Measurements from ENCODE around the gene CAPN12. TPM values are rescaled to one million over a fixed set of nuclear protein-coding genes. Genes with fewer than 3 reads are reported as not detected.
A peak's percentile ranks its signal among the peaks of the same experiment; 100 is the strongest.

Gene CAPN12
- polyA plus RNA-seq, 3 donors, result 1.8 TPM; not detected in 2

DNA sequence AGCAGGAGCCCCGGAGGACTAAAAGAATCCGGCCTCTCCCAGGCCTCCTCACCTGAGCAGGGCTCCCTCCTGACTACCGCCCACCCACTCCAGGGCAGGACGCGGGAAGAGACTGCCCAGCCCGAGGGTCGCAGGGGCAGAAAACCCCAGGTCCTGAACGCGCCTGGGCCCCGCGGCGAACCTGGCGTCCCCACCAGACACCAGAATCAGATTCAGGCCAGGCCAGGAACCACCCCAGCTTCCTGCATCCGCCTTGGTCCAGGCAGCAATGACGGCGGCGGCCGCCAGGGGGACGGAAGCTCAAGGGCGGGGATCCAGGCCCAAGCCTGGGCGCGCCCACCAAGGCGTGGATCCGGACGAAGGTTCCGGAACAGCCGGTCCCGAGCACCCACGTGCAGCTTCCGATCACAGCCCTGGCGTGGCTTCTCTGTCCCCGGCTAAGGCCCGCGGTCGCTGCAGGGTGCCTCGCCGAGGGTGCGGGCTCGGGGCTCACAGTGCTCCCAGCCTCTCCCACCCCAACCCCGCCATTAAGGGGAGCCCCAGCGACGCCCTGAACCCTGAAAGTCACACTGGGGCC lies 25.4 kb upstream of the CAPN12 start:
- TF ChIP-seq, protein P1, sequence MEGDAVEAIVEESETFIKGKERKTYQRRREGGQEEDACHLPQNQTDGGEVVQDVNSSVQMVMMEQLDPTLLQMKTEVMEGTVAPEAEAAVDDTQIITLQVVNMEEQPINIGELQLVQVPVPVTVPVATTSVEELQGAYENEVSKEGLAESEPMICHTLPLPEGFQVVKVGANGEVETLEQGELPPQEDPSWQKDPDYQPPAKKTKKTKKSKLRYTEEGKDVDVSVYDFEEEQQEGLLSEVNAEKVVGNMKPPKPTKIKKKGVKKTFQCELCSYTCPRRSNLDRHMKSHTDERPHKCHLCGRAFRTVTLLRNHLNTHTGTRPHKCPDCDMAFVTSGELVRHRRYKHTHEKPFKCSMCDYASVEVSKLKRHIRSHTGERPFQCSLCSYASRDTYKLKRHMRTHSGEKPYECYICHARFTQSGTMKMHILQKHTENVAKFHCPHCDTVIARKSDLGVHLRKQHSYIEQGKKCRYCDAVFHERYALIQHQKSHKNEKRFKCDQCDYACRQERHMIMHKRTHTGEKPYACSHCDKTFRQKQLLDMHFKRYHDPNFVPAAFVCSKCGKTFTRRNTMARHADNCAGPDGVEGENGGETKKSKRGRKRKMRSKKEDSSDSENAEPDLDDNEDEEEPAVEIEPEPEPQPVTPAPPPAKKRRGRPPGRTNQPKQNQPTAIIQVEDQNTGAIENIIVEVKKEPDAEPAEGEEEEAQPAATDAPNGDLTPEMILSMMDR (IDR thresholded peaks at IDR 0.05), result peak; percentile 95
- H3K9ac ChIP-seq (ENCODE audit: insufficient read depth, low read length, poor library complexity, severe bottlenecking), result peak overlapping the region; percentile 55
- WGBS (ENCODE audit: insufficient coverage), result 7% methylated on average over 37 of the region's 42 CpGs

DNA sequence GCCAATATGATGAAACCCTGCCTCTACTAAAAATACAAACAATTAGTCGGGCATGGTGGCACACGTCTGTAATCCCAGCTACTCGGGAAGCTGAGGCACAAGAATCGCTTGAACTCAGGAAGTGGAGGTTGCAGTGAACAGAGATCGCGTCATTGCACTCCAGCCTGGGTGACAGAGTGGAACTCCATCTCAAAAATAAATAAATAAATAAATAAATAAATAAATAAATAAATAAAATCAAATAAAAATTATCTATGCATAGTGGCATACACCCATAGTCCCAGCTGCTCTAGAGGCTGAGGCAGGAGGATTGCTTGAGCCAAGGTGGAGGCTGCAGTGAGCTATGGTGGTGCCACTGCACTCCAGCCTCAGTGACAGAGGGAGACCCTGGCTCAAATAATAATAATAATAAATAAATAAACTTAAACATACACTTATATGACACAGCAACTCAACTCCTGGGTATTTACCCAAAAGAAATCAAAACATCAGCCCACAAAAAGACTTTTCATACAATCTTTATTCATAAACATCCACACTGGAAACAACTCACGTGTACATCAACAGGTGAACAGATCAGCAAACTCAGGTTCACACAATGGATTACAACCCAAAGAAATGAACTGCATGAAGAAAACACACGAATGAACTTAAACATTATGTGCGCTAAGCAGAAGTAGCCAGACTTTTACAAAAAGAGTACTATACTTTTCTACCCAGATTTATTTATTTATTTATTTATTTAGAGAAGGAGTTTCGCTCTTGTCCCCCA lies 22.2 kb upstream of the CAPN12 start:
- no peak overlapping the region for H3K27ac ChIP-seq (ENCODE audit: low read depth in 1 of 2, low read length in 2 of 2)
- no peak overlapping the region for H3K4me3 Mint-ChIP-seq
- no peaks in the 10 kb centered on the region for H3K27me3 ChIP-seq (ENCODE audit: control insufficient read depth in 2 of 2, insufficient read depth in 2 of 2, low read length in 2 of 2)
- no peak overlapping the region for H2AFZ ChIP-seq (ENCODE audit: insufficient read depth, low read depth, low read length, poor library complexity, severe bottlenecking)
- H3K4me2 ChIP-seq (replicated peaks; ENCODE audit: extremely low read depth, low read length, poor library complexity, severe bottlenecking), result no peak overlapping the region
- H4K20me1 ChIP-seq (ENCODE audit: insufficient read depth, low read length), result no peaks in the 10 kb centered on the region
- no peak overlapping the region for H3K9ac ChIP-seq (ENCODE audit: insufficient read depth, low read length, poor library complexity, severe bottlenecking)
- no peak overlapping the region for H3K4me3 ChIP-seq (replicated peaks in 1 of 3; ENCODE audit: low read depth in 2 of 3, low read length in 3 of 3)
- no peaks in the 10 kb centered on the region for H3K36me3 Mint-ChIP-seq
- peaks cover 5 to 13% of the 10 kb centered on the region in 2 donors for H3K4me1 ChIP-seq (ENCODE audit: control insufficient read depth in 1 of 2, insufficient read depth in 2 of 2, low read length in 2 of 2)
- no peak for DNase-seq
- no peaks in the 10 kb centered on the region for H3K9me3 ChIP-seq (replicated peaks in 1 of 2; ENCODE audit: control insufficient read depth in 1 of 2, insufficient read depth in 1 of 2, low read length in 2 of 2)
- H3K27me3 Mint-ChIP-seq (ENCODE audit: low read depth in 3 of 3), result peaks cover 3 to 5% (median 4%) of the 10 kb centered on the region in 3 donors
- TF ChIP-seq, protein P1 (IDR thresholded peaks at IDR 0.05), result no peak
- 93% methylated on average over 3 of the region's 10 CpGs for WGBS (ENCODE audit: insufficient coverage)
- H3K9me3 Mint-ChIP-seq, result peaks cover 0 to 3% (median 0%) of the 10 kb centered on the region in 7 donors
- no peak overlapping the region for H3K27ac Mint-ChIP-seq
- H3K79me2 ChIP-seq (ENCODE audit: insufficient read depth, low read length), result no peaks in the 10 kb centered on the region
- no peaks in the 10 kb centered on the region for H3K36me3 ChIP-seq (replicated peaks in 1 of 2; ENCODE audit: control insufficient read depth in 1 of 2, insufficient read depth in 2 of 2, low read length in 2 of 2)
- intact Hi-C loops (cut with micrococcal nuclease), result loop anchor here in 1 of 2 donors (10.0 kb wide), 1 partner anchor 128 kb away; the partner anchor contains the start of genes NFKBIB and SIRT2
- H3K4me1 Mint-ChIP-seq, result peaks cover 5% of the 10 kb centered on the region

More for the DNA sequence above, 25.4 kb upstream of the CAPN12 start:
- Mint-ChIP-seq H3K27ac (peak overlapping the region; percentile 76 to 90 (median 86)), H3K36me3 (no peaks in the 10 kb centered on the region), H3K4me1 (peaks cover 5% of the 10 kb centered on the region), H3K4me3 (peak overlapping the region; percentile 57 to 68), H3K27me3 (ENCODE audit: low read depth in 3 of 3) (peaks cover 0 to 4% (median 3%) of the 10 kb centered on the region in 3 donors), H3K9me3 (peaks cover 0 to 3% (median 0%) of the 10 kb centered on the region in 7 donors)
- peak; percentile 84 to 92 (median 87) for DNase-seq
- peak overlapping the region; percentile 67 to 81 for H3K27ac ChIP-seq (ENCODE audit: low read depth in 1 of 2, low read length in 2 of 2)
- peak overlapping the region; percentile 92 for H2AFZ ChIP-seq (ENCODE audit: insufficient read depth, low read depth, low read length, poor library complexity, severe bottlenecking)
- intact Hi-C loops (cut with micrococcal nuclease), result loop anchor here (2.0 to 10.0 kb wide), 2 partner anchors 19 to 125 kb away; partner anchors contain the start of genes LGALS7B (in 1 of the 2), NFKBIB (in 1 of the 2) and SIRT2 (in 1 of the 2)
- peaks cover 5 to 13% of the 10 kb centered on the region in 2 donors for H3K4me1 ChIP-seq (ENCODE audit: control insufficient read depth in 1 of 2, insufficient read depth in 2 of 2, low read length in 2 of 2)
- no peaks in the 10 kb centered on the region for H3K27me3 ChIP-seq (ENCODE audit: control insufficient read depth in 2 of 2, insufficient read depth in 2 of 2, low read length in 2 of 2)
- H3K4me3 ChIP-seq (replicated peaks in 1 of 3; ENCODE audit: low read depth in 2 of 3, low read length in 3 of 3), result peak overlapping the region; percentile 27 to 75 (median 44)
- no peaks in the 10 kb centered on the region for H4K20me1 ChIP-seq (ENCODE audit: insufficient read depth, low read length)
- H3K79me2 ChIP-seq (ENCODE audit: insufficient read depth, low read length), result no peaks in the 10 kb centered on the region
- H3K4me2 ChIP-seq (replicated peaks; ENCODE audit: extremely low read depth, low read length, poor library complexity, severe bottlenecking), result peak overlapping the region; percentile 79
- no peaks in the 10 kb centered on the region for H3K36me3 ChIP-seq (replicated peaks in 1 of 2; ENCODE audit: control insufficient read depth in 1 of 2, insufficient read depth in 2 of 2, low read length in 2 of 2)
- H3K9me3 ChIP-seq (replicated peaks in 1 of 2; ENCODE audit: control insufficient read depth in 1 of 2, insufficient read depth in 1 of 2, low read length in 2 of 2), result no peaks in the 10 kb centered on the region
